HG03432 (cell line): ENCODE measurements around the gene SLC52A1.

Source experiments
- ATAC-seq: cut with Tn5 transposase; IDR thresholded peaks from one replicate; pipeline ENCODE4 v1.9.1; 2021; ENCODE audit warnings: mild to moderate bottlenecking, moderate library complexity; ENCODE audit not compliant: unreplicated experiment

SLC52A1 gene

DNA sequence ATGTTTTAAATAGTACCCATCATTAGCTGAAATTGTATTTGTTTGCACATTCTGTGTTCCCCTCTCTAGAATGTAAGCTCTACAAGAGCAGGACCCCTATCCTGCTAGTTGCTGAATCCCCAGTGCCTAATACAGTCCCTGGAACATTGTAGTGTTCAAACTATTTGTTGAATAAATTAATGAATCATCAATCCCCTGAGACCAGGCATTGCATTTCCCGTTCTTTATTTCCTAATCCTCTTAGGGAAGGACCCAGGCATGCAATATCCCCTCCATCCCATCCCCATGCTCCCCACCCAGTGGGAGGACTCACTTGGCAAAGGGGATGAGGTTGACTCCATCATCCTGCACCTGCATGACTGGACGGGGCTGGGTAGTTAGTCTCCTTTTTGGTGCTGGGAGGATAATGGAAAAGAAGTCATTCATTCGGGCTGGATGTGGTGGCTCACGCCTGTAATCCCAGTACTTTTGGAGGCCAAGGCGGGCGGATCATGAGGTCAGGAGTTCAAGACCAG, 41.1 kb downstream of the SLC52A1 start:
- ATAC-seq, result no peak

DNA sequence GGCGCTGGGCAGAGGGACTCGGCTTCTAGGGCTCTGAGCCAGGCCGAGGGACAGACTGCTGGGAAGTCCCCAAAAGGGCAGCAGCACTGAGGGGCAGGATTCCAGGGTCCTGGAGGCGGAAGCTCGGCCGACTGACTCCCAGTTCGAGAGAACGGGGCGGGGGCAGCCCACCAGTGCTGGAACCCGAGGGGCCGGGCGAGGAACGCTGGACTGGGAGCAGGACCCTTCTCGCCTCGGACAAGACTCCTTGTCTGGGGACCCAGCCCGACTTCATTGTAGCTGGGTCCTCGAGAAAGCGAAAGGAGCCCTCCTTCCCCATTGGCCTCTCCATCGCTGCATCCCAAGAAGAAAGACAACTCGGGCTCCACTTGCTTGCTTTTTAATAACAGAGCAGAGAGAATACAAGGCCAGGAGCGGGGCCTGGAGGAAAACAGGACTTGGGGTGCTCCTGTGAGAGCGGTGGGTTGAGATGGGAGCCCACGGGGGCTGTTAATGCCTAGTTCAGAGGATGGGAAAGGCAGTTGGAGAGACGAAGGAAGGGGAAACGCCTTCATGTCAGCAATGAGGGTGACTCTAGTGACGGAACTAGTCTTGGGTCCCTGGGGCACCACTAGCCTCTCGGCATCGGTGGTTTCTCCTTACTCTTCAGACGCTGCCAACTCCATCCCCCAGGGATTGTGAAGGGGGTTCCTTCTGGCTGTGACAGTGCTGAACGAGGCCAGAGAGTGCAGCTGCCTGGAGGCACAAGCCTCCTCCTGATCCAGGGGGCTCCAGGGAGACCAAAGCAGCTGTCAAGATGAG, 47.3 kb downstream of the SLC52A1 start:
- ATAC-seq, result no peak

DNA sequence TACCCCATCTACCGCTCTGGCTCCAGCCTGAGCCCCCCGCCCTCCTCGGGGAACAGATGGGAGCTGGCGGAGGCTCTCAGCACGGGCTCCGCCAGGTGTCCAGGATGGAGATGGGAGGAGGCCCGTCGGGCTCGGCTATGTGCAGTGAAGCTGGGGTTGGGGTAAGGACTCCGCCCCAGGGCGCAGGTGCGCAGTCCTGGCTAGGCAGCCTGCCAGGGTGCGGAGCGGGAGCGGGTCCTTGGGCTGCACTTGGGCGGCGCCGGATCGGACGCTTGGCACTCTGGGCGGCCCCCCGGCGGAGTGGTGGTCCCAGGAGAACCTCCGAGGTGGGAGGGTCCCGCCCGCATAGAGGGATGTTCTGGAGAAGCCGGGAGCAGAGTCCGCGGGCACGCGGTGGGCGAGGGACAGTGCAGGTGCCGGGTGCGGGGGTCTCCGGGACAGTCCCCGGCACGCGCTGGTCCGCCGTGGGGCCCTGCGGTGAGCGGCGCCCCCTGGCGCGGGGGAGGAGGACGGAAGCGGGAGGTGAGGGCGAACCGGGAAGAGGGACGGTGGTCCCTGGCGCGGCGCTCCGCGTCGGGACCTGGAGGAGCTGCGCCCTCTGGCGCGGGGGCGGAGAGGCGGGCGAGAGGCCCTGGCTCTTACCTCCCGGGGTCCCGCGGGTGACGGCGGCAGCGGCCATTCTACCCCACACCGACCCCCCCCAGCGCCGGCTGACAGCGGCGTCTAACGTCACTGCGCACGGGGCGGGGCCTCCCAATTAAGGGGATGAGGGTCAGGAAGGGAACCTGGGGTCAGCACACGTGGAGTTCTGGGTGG, 48.1 kb downstream of the SLC52A1 start, which contains the start of gene CAMTA2:
Gene CAMTA2, minus strand, starts transcription at position 725 of the 816 bp plus-strand sequence. CDS start 1,453 bp downstream, outside the sequence.
- ATAC-seq, result peak; percentile 73

DNA sequence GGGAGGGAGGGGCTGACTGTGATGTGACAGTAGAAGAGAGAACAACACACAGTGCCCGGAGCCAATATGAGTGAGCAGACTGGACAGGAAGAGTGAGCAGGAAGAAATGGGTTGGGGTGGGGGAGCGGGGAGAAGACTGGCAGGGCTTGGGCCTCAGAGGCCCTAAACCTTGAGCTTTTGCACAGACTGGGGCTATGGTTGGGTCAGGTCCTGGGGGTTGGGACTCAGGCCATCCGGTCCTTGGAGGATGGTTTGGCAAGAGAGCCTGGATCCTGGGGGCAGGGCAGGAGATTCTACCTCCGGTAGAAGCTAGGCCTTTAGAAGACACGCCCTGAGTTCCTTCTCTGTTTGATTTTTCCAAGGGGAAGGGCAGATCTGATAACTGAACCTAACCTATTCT, 48.8 kb downstream of the SLC52A1 start:
- no peak for ATAC-seq
